Measurements from ENCODE around the gene TMEM213. TPM values are rescaled to one million over a fixed set of nuclear protein-coding genes. Genes with fewer than 3 reads are reported as not detected.

Gene TMEM213
- total and polyA plus RNA-seq, 2 of the 13 experiments (the other 11 are each of a cell fraction or from before 2014, with no cell fraction given): not detected

DNA sequence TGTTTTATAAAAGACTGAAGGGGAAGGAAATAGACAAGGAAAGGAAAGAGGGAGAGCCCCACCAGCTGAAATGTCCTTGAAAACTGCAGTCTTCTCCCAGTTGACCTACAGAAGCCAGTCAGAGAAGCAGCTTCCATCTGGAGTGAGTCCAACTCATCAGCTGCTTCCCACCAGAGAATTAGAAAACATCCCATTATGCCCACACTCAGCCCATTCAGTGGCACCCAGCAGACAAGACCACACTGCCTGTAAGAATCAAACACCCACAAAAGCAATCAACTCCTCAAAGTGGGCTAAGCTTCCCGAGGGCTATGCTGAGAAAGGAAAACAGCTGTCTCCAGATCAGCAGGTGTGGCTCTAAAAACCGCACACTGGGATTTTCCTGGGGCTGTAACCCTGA, 29.6 kb upstream of the TMEM213 start (continued):
- TF ChIP-seq SMC3 (IDR thresholded peaks at IDR 0.05; ENCODE audit: low read length) (no peak), ZBTB26 (CRISPR knock-in tag; IDR thresholded peaks at IDR 0.05; ENCODE audit: borderline replicate concordance) (no peak), TBL1XR1 (IDR thresholded peaks at IDR 0.05; ENCODE audit: borderline replicate concordance, low read length, partially characterized antibody) (no peak), BCL6 (CRISPR knock-in tag; IDR thresholded peaks at IDR 0.05) (no peak), ZBTB33 (CRISPR knock-in tag; IDR thresholded peaks at IDR 0.05) (no peak), ZNF550 (CRISPR knock-in tag; IDR thresholded peaks at IDR 0.05; ENCODE audit: borderline replicate concordance) (no peak)
- TF ChIP-seq, protein P1, sequence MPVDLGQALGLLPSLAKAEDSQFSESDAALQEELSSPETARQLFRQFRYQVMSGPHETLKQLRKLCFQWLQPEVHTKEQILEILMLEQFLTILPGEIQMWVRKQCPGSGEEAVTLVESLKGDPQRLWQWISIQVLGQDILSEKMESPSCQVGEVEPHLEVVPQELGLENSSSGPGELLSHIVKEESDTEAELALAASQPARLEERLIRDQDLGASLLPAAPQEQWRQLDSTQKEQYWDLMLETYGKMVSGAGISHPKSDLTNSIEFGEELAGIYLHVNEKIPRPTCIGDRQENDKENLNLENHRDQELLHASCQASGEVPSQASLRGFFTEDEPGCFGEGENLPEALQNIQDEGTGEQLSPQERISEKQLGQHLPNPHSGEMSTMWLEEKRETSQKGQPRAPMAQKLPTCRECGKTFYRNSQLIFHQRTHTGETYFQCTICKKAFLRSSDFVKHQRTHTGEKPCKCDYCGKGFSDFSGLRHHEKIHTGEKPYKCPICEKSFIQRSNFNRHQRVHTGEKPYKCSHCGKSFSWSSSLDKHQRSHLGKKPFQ (CRISPR knock-in tag; IDR thresholded peaks at IDR 0.05; ENCODE audit: insufficient replicate concordance): no peak

DNA sequence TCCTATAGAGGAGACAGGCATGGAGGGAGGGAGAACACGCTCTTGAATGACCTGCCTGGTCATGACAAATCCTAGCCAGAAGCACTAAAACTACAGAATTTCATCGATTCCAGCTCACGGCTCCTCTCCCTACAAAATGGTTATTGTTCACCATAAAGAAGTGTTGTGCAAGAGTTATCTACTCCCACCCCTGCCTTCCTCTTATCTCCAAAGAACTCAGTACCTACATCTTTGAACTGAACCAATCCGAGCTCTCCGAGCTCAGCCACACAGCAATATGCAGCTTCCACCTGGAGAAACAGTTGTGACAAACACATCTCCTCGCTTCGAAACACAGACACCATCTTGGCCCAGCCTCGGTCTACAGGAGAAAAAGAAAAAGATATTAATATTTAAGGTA, 26.9 kb upstream of the TMEM213 start:
- Histone ChIP-seq H3K36me3 (replicated peaks in 1 of 2; ENCODE audit: control insufficient read depth in 1 of 2, insufficient read depth in 2 of 2, low read length in 2 of 2) (no peaks in the 10 kb centered on the region), H3K4me1 (ENCODE audit: insufficient read depth, low read length) (peaks cover 26% of the 10 kb centered on the region), H2AFZ (ENCODE audit: low read length) (no peak overlapping the region), H3K4me2 (ENCODE audit: low read depth, low read length) (peak overlapping the region; percentile 24; the same call in 1 of the 2 replicates), H3K4me3 (replicated peaks in 1 of 3; ENCODE audit: insufficient read depth in 1 of 3, low read depth in 2 of 3, low read length in 3 of 3) (no peak overlapping the region), H3K27ac (ENCODE audit: extremely low read length, insufficient read depth, low read length) (no peak overlapping the region), H3K9me3 (ENCODE audit: low read length) (no peaks in the 10 kb centered on the region), H4K20me1 (ENCODE audit: insufficient read depth, low read length) (no peaks in the 10 kb centered on the region), H3K27me3 (ENCODE audit: control insufficient read depth in 1 of 2, insufficient read depth in 2 of 2, low read length in 2 of 2) (peaks cover 0 to 9% of the 10 kb centered on the region in 2 experiments; a peak in 1 of 5 replicates), H3K9ac (ENCODE audit: insufficient read depth, low read depth, low read length) (no peak overlapping the region), H3K79me2 (ENCODE audit: insufficient read depth, low read length) (no peaks in the 10 kb centered on the region)
- FAIRE-seq: peak; percentile 48
- BruUV-seq (replicated peaks): no TSS peak
- WGBS (ENCODE audit: low lambda C conversion rate): 7% methylated on average over 8 of the region's 8 CpGs
- CTCF ChIA-PET (ENCODE audit: low intra/inter-chr PET ratio, low total read pairs): no interaction called here
- DNase-seq (ENCODE audit: low spot score): peak; percentile 38
- intact Hi-C loops (cut with micrococcal nuclease; ENCODE audit: unreplicated experiment) (no loop called here), in situ Hi-C loops (cut with HindIII; ENCODE audit: extremely low pct_ligation_motif_present, low pct_unique_long_range_greater_than_20kb) (no loop called here)
- peak; percentile 39 for ATAC-seq
- POLR2A ChIA-PET: no interaction called here
- TF ChIP-seq CEBPG (CRISPR knock-in tag; IDR thresholded peaks at IDR 0.05) (peak; percentile 83), AKNA (CRISPR knock-in tag; IDR thresholded peaks at IDR 0.05; ENCODE audit: borderline replicate concordance) (no peak), SMYD3 (CRISPR knock-in tag; IDR thresholded peaks at IDR 0.05) (no peak), PRMT3 (CRISPR knock-in tag; IDR thresholded peaks at IDR 0.05; ENCODE audit: borderline replicate concordance, low read depth) (no peak), GATAD2A (CRISPR knock-in tag; IDR thresholded peaks at IDR 0.05) (peak; percentile 53), SOX13 (IDR thresholded peaks at IDR 0.05) (no peak), SOX13 (CRISPR knock-in tag; conservative IDR thresholded peaks at IDR 0.05 in 1 of 2, IDR thresholded peaks at IDR 0.05 in 1 of 2) (peak in 1 of 2 experiments; percentile 73; a peak in 2 of 4 replicates)

Data from HepG2 (cell line).